CD8-positive, alpha-beta memory T cell (primary cell): ENCODE measurements around the gene SAMD4A. TPM values are rescaled to one million over a fixed set of nuclear protein-coding genes. Genes with fewer than 3 reads are reported as not detected.

Experiments
- CTCF ChIA-PET: fragments of 350-600 bp; sonication (Branson Sonifier 250); formaldehyde crosslinking; loops from one replicate; lab custom pipeline; 2021; ENCODE audit warnings: antibody characterized with exemption; lab: Charles Lee
- POLR2A ChIA-PET: fragments of 350-600 bp; sonication (Branson Sonifier 250); formaldehyde crosslinking; loops from one replicate; lab custom pipeline; 2021; ENCODE audit warnings: antibody characterized with exemption; lab: Charles Lee
- DNase-seq, 5 donors: peaks; one replicate each; pipeline versions ENCODE4 v3.0.0 to v3.0.0-alpha.2; 2020 to 2022; ENCODE audit warnings: mixed read lengths in 1 of 5
- H3K27ac ChIP-seq: one replicate; pipeline ENCODE4 v1.7.0; 2013; ENCODE audit warnings: low read depth, mild to moderate bottlenecking, low read length, moderate library complexity
- H3K27me3 ChIP-seq: 2 replicates; pipeline ENCODE4 v1.7.0; 2013; ENCODE audit warnings: low read length, mild to moderate bottlenecking; ENCODE audit not compliant: insufficient read depth, poor library complexity, severe bottlenecking
- H3K36me3 ChIP-seq: 2 replicates; pipeline ENCODE4 v1.7.0; 2013; ENCODE audit warnings: mild to moderate bottlenecking, low read length, moderate library complexity; ENCODE audit not compliant: insufficient read depth
- H3K4me1 ChIP-seq: 2 replicates; pipeline ENCODE4 v1.7.0; 2013; ENCODE audit warnings: mild to moderate bottlenecking, low read length, moderate library complexity; ENCODE audit not compliant: insufficient read depth
- H3K4me3 ChIP-seq: 2 replicates; pipeline ENCODE4 v1.7.0; 2013; ENCODE audit warnings: mild to moderate bottlenecking, low read length
- H3K9me3 ChIP-seq: 2 replicates; pipeline ENCODE4 v1.7.0; 2013; ENCODE audit warnings: mild to moderate bottlenecking, low read length
- H3K27ac Mint-ChIP-seq, 8 donors: one replicate each; pipeline ENCODE4 v1.8.0; 2020 to 2021; ENCODE audit warnings: mixed read lengths in 8 of 8, mild to moderate bottlenecking in 6 of 8, inconsistent platforms in 3 of 8, moderate library complexity in 3 of 8
- H3K27me3 Mint-ChIP-seq, 2 donors: one replicate each; pipeline ENCODE4 v1.8.0; 2020 to 2021; ENCODE audit warnings: mixed read lengths in 2 of 2, mild to moderate bottlenecking in 1 of 2, moderate library complexity in 1 of 2
- H3K36me3 Mint-ChIP-seq, 3 donors: one replicate each; pipeline ENCODE4 v1.8.0; 2020 to 2021; ENCODE audit warnings: mixed read lengths in 3 of 3, inconsistent platforms in 1 of 3, mild to moderate bottlenecking in 1 of 3
- H3K4me1 Mint-ChIP-seq, 3 donors: one replicate each; pipeline ENCODE4 v1.8.0; 2020 to 2021; ENCODE audit warnings: mixed read lengths in 3 of 3, inconsistent platforms in 1 of 3, mild to moderate bottlenecking in 1 of 3
- H3K4me3 Mint-ChIP-seq, 7 donors: one replicate each; pipeline ENCODE4 v1.8.0; 2020 to 2021; ENCODE audit warnings: mixed read lengths in 7 of 7, mild to moderate bottlenecking in 6 of 7, moderate library complexity in 4 of 7, inconsistent platforms in 2 of 7
- H3K9me3 Mint-ChIP-seq, 5 donors: one replicate each; pipeline ENCODE4 v1.8.0; 2020 to 2022; ENCODE audit warnings: mixed read lengths in 5 of 5, mild to moderate bottlenecking in 3 of 5, moderate library complexity in 2 of 5, inconsistent platforms in 1 of 5
- polyA plus RNA-seq: library from polyadenylated mRNA; unstranded; fragments of 300-500 nt; fragmentation: Illumina TruSeq; gene quantifications from one replicate; pipeline ENCODE4 v1.2.3, GENCODE V29; 2021
- total RNA-seq, 2 experiments: library from RNA; stranded (reverse); gene quantifications; one replicate each; pipeline ENCODE4 v1.2.3, GENCODE V29; 2021

Gene SAMD4A
- total and polyA plus RNA-seq, 3 experiments from 2014 or later = 2.4 to 2.7 TPM; not detected in 1

DNA sequence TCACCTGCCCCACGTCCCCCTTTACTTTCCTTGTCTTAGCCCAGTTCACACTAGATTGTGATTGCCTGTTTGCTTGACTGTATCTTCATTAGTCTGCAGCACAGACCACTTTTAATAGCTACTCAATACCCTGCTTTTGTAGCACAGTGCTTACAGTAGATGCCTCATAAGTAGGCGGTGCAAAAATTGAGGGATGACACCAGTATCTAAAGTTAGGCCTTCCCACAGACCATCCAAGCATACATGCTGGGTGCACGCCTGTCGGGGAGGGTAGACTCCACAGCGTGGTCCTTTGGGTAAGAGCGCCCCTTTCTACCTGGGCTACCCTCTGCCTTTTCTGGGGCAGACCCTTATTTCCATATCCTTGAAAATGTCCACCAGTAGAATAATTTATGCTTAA is 194.9 kb downstream of the SAMD4A start:
- Histone ChIP-seq H3K27ac (no peak overlapping the region), H3K27me3 (no peaks in the 10 kb centered on the region), H3K4me1 (no peaks in the 10 kb centered on the region), H3K36me3 (no peaks in the 10 kb centered on the region), H3K4me3 (no peak overlapping the region), H3K9me3 (no peaks in the 10 kb centered on the region)
- CTCF ChIA-PET = interaction anchor here (1.2 kb wide), 1 partner anchor 12 kb away, joined by 4 read pairs; no protein-coding TSS in a partner anchor
- no peak overlapping the region for H3K27ac Mint-ChIP-seq
- peaks cover 12 to 15% of the 10 kb centered on the region in 2 donors for H3K27me3 Mint-ChIP-seq
- peaks cover 3 to 11% (median 9%) of the 10 kb centered on the region in 3 donors for H3K4me1 Mint-ChIP-seq
- DNase-seq = no peak
- no peaks in the 10 kb centered on the region for H3K9me3 Mint-ChIP-seq
- no peak overlapping the region for H3K4me3 Mint-ChIP-seq
- H3K36me3 Mint-ChIP-seq = peaks cover 0 to 6% (median 0%) of the 10 kb centered on the region in 3 donors
- POLR2A ChIA-PET = no interaction called here

DNA sequence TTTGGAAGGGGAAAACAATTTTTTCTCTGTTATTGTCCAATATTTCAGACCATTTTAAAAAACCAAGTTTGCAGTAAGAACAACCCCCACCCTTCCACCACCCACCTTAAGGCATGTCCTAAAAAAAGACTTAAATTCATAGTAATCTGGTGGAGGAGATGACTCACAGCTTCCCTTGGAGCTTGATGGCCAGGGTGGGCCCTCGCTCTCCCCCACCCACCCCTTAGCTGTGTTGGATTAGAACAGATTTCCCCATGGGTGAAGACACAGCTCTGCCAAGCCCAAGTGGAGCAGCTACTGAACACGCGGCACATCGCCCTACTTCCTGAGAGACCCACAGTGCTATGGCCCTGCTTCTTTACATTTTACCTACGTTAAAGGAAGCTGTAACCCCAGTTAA is 195.4 kb downstream of the SAMD4A start:
- H3K4me3 Mint-ChIP-seq = no peak overlapping the region
- Histone ChIP-seq H3K4me1 (no peaks in the 10 kb centered on the region), H3K27me3 (no peaks in the 10 kb centered on the region), H3K4me3 (no peak overlapping the region), H3K27ac (no peak overlapping the region), H3K9me3 (no peaks in the 10 kb centered on the region), H3K36me3 (no peaks in the 10 kb centered on the region)
- no peaks in the 10 kb centered on the region for H3K9me3 Mint-ChIP-seq
- peaks cover 0 to 6% (median 0%) of the 10 kb centered on the region in 3 donors for H3K36me3 Mint-ChIP-seq
- peaks cover 12 to 19% of the 10 kb centered on the region in 2 donors for H3K27me3 Mint-ChIP-seq
- ChIA-PET POLR2A (no interaction called here), CTCF (no interaction called here)
- DNase-seq = no peak
- H3K27ac Mint-ChIP-seq = no peak overlapping the region
- peaks cover 0 to 7% (median 6%) of the 10 kb centered on the region in 3 donors for H3K4me1 Mint-ChIP-seq

GRCh38 chr14:54763761-54764160 is 196.8 kb downstream of the SAMD4A start:
- Mint-ChIP-seq H3K4me1 (no peaks in the 10 kb centered on the region), H3K9me3 (no peaks in the 10 kb centered on the region), H3K27me3 (peaks cover 19 to 22% of the 10 kb centered on the region in 2 donors), H3K4me3 (no peak overlapping the region), H3K27ac (no peak overlapping the region), H3K36me3 (peaks cover 0 to 6% (median 0%) of the 10 kb centered on the region in 3 donors)
- Histone ChIP-seq H3K4me3 (no peak overlapping the region), H3K9me3 (no peaks in the 10 kb centered on the region), H3K27ac (no peak overlapping the region), H3K4me1 (no peaks in the 10 kb centered on the region), H3K27me3 (no peaks in the 10 kb centered on the region), H3K36me3 (no peaks in the 10 kb centered on the region)
- POLR2A ChIA-PET = no interaction called here
- no peak for DNase-seq
- CTCF ChIA-PET = interaction anchor here (0.7 to 1.7 kb wide), 3 partner anchors 11 to 200 kb away, joined by 3 to 4 read pairs (median 4); no protein-coding TSS in a partner anchor

DNA sequence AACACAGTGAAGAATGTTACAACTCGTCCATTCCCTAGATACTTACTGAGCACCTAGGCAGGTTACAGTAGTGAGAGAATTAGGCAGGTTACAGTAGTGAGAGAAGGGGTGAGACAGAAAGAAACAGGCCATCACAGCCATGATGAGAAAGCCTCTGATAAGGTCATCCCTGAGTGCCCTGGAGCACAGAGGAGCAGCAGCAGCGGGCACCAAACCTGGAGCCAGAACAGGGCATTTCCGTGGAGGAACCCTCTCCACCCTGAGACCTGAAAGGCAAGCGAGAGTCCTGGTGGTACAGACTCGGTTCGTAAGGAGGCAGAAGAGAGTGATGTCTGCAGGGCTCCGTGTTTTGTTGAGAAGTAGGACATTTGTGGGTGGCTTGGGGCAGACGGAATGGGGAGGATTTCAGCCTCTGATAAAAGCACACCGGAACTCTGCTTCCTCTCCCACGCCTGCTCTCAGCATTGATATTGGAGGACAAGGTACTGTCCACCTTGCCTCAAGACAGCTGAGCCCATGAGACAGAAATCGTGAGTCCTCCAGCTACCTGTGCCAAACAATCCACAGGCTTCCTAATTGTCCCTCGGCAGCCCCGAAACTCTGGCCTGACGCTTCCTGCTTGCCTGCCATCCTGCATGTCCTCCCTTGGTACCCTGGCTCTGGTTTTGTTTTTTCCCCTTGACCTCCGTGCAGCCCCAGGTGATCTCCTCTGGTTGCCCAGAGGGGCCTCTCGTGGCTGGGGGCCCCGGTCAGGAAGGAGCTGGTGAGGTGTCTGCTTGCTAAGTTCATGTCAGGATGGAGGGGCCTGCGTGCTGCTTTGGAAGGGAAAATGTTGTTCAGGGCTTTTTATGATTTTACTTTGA is 199.6 kb downstream of the SAMD4A start:
- POLR2A ChIA-PET = no interaction called here
- CTCF ChIA-PET = no interaction called here
- H3K4me1 ChIP-seq = no peaks in the 10 kb centered on the region
- H3K4me3 Mint-ChIP-seq = no peak overlapping the region
- H3K36me3 Mint-ChIP-seq = peaks cover 0 to 6% (median 0%) of the 10 kb centered on the region in 3 donors
- no peaks in the 10 kb centered on the region for H3K27me3 ChIP-seq
- no peak overlapping the region for H3K4me3 ChIP-seq
- H3K4me1 Mint-ChIP-seq = no peaks in the 10 kb centered on the region
- no peak for DNase-seq
- H3K9me3 Mint-ChIP-seq = no peaks in the 10 kb centered on the region
- peaks cover 15 to 18% of the 10 kb centered on the region in 2 donors for H3K27me3 Mint-ChIP-seq
- no peak overlapping the region for H3K27ac Mint-ChIP-seq
- no peaks in the 10 kb centered on the region for H3K9me3 ChIP-seq
- no peak overlapping the region for H3K27ac ChIP-seq
- no peaks in the 10 kb centered on the region for H3K36me3 ChIP-seq

DNA sequence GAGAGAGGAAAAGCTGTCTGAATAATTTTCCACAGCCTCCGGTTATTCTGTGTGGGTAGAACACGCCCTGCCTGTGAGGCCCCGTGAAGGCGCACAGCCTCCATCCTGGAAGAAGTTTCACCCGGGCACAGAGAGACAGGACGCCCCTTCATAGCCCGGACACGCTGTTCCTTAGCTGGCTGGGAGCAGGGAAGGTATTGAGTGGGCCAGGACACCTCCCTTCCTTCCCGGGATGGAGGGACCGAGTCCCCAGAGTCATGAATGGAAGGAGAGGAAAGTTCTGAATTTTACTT is 200.2 kb downstream of the SAMD4A start:
- H3K36me3 ChIP-seq = no peaks in the 10 kb centered on the region
- DNase-seq = no peak
- no peaks in the 10 kb centered on the region for H3K9me3 ChIP-seq
- H3K9me3 Mint-ChIP-seq = no peaks in the 10 kb centered on the region
- no peaks in the 10 kb centered on the region for H3K4me1 Mint-ChIP-seq
- H3K4me3 Mint-ChIP-seq = no peak overlapping the region
- H3K27me3 ChIP-seq = no peaks in the 10 kb centered on the region
- ChIA-PET CTCF (no interaction called here), POLR2A (no interaction called here)
- H3K27ac ChIP-seq = no peak overlapping the region
- peaks cover 17 to 18% of the 10 kb centered on the region in 2 donors for H3K27me3 Mint-ChIP-seq
- H3K4me3 ChIP-seq = no peak overlapping the region
- no peak overlapping the region for H3K27ac Mint-ChIP-seq
- H3K4me1 ChIP-seq = no peaks in the 10 kb centered on the region
- H3K36me3 Mint-ChIP-seq = peaks cover 0 to 6% (median 0%) of the 10 kb centered on the region in 3 donors

- H3K27ac Mint-ChIP-seq = no peak overlapping the region
- POLR2A ChIA-PET = no interaction called here
These were observed 200.5 kb downstream of the SAMD4A start for GRCh38 chr14:54767450-54767849.

DNA sequence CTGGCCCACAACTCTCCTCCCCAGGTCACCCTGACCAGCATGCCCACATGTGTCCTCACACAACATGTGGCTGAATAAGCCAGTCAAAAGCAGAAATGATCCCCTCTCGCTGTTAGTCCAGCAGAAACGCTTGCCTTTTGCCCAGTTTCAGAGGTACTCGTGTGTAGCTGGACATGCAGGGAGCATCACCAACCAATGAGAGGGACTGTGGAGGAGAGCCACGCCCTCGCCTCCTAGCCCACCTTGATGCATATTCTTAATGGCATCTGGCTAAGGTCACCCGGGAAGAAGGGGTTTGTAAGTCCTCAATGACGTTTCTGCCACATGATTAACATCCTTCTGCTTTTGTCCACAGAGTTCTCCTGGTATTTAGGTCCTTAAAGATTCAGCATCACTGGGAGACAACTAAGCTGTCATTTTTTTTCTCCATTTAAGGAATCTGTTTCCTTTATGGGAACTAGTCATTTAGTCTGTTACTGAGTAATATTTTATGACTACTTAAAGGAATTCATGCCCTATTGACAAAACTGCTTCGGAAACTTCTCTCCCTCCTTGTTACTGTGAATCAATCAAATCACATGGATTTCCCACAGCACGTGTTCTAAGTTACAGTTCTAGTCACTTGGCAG is 201.7 kb downstream of the SAMD4A start:
- peaks cover 7 to 11% (median 11%) of the 10 kb centered on the region in 3 donors for H3K4me1 Mint-ChIP-seq
- no peaks in the 10 kb centered on the region for H3K36me3 ChIP-seq
- H3K4me1 ChIP-seq = peaks cover 10% of the 10 kb centered on the region
- H3K27me3 Mint-ChIP-seq = peaks cover 22 to 23% of the 10 kb centered on the region in 2 donors
- H3K9me3 Mint-ChIP-seq = no peaks in the 10 kb centered on the region
- no peak overlapping the region for H3K4me3 Mint-ChIP-seq
- no peaks in the 10 kb centered on the region for H3K27me3 ChIP-seq
- H3K4me3 ChIP-seq = no peak overlapping the region
- ChIA-PET CTCF (no interaction called here), POLR2A (no interaction called here)
- no peak for DNase-seq
- H3K27ac Mint-ChIP-seq = no peak overlapping the region
- H3K9me3 ChIP-seq = no peaks in the 10 kb centered on the region
- peaks cover 0 to 6% (median 0%) of the 10 kb centered on the region in 3 donors for H3K36me3 Mint-ChIP-seq
- H3K27ac ChIP-seq = no peak overlapping the region

More at GRCh38 chr14:54767450-54767849, 200.5 kb downstream of the SAMD4A start:
- H3K4me3 ChIP-seq = no peak overlapping the region
- no peak for DNase-seq
- H3K4me1 Mint-ChIP-seq = no peaks in the 10 kb centered on the region
- H3K4me3 Mint-ChIP-seq = no peak overlapping the region
- H3K27me3 Mint-ChIP-seq = peaks cover 18 to 20% of the 10 kb centered on the region in 2 donors
- H3K9me3 Mint-ChIP-seq = no peaks in the 10 kb centered on the region
- H3K36me3 ChIP-seq = no peaks in the 10 kb centered on the region
- H3K36me3 Mint-ChIP-seq = peaks cover 0 to 6% (median 0%) of the 10 kb centered on the region in 3 donors
- no peaks in the 10 kb centered on the region for H3K9me3 ChIP-seq
- no peaks in the 10 kb centered on the region for H3K4me1 ChIP-seq
- no peak overlapping the region for H3K27ac ChIP-seq
- CTCF ChIA-PET = no interaction called here
- no peaks in the 10 kb centered on the region for H3K27me3 ChIP-seq
